HAP-1 (cell line): ENCODE measurements around the gene WBP2NL.

ENCODE experiments used
- DNase-seq, 2 experiments: peaks; one replicate each; pipeline ENCODE4 v3.0.0-alpha.2; 2016 to 2020; ENCODE audit warnings: low spot score in 2 of 2
- H3K27me3 ChIP-seq: fragments of 250-450 bp; sonication (Bioruptor Pico); 2 replicates; pipeline ENCODE4 v1.5.1; 2020; ENCODE audit warnings: low read depth, mild to moderate bottlenecking, moderate library complexity
- H3K36me3 ChIP-seq: fragments of 250-450 bp; sonication (Bioruptor Pico); replicated peaks from 2 replicates; pipeline ENCODE4 v1.5.1; 2020; ENCODE audit warnings: mild to moderate bottlenecking
- H3K4me1 ChIP-seq: fragments of 250-450 bp; sonication (Bioruptor Pico); 2 replicates; pipeline ENCODE4 v1.5.1; 2020; ENCODE audit warnings: mild to moderate bottlenecking
- H3K4me3 ChIP-seq: fragments of 250-450 bp; sonication (Bioruptor Pico); 2 replicates; pipeline ENCODE4 v1.5.1; 2020; ENCODE audit warnings: mild to moderate bottlenecking, moderate library complexity
- H3K9me3 ChIP-seq: fragments of 250-450 bp; sonication (Bioruptor Pico); 2 replicates; pipeline ENCODE4 v1.5.1; 2020; ENCODE audit warnings: mild to moderate bottlenecking, moderate library complexity
- in situ Hi-C: fragments of 300-500 bp; cut with MboI; formaldehyde crosslinking; loops from 3 replicates; pipeline ENCODE4 v1.14.3; 2020; ENCODE audit warnings: low sequenced_read_pairs, inconsistent platforms, mixed read lengths

The WBP2NL gene

GRCh38 chr22:42026705-42027104, 28.1 kb downstream of the WBP2NL start:
- no peak overlapping the region for H3K4me3 ChIP-seq
- no peak for DNase-seq
- in situ Hi-C loops = no loop called here
- H3K4me1 ChIP-seq = no peaks in the 10 kb centered on the region
- 0 out of 2 replicates have a peak, but pooled peaks cover 5% of the 10 kb centered on the region for H3K27me3 ChIP-seq
- H3K36me3 ChIP-seq = no peaks in the 10 kb centered on the region
- H3K9me3 ChIP-seq = no peaks in the 10 kb centered on the region

- DNase-seq = no peak
- peaks cover 7% of the 10 kb centered on the region; the same call in 1 of the 2 replicates for H3K9me3 ChIP-seq
- in situ Hi-C loops = no loop called here
- H3K36me3 ChIP-seq = no peaks in the 10 kb centered on the region
- H3K4me3 ChIP-seq = no peak overlapping the region
- no peaks in the 10 kb centered on the region for H3K27me3 ChIP-seq
- H3K4me1 ChIP-seq = no peaks in the 10 kb centered on the region; the same call in 1 of the 2 replicates
Measured at GRCh38 chr22:42033263-42034181, 34.9 kb downstream of the WBP2NL start.

- Histone ChIP-seq H3K9me3 (peaks cover 7% of the 10 kb centered on the region; the same call in 1 of the 2 replicates), H3K4me3 (no peak overlapping the region), H3K4me1 (no peaks in the 10 kb centered on the region; the same call in 1 of the 2 replicates), H3K36me3 (no peaks in the 10 kb centered on the region), H3K27me3 (no peaks in the 10 kb centered on the region)
- in situ Hi-C loops = no loop called here
- DNase-seq = no peak
Measured at GRCh38 chr22:42035256-42035655, 36.7 kb downstream of the WBP2NL start.

GRCh38 chr22:42039271-42039670, 40.7 kb downstream of the WBP2NL start:
- in situ Hi-C loops = no loop called here
- Histone ChIP-seq H3K36me3 (no peaks in the 10 kb centered on the region), H3K4me3 (no peak overlapping the region), H3K9me3 (peaks cover 8% of the 10 kb centered on the region), H3K27me3 (no peaks in the 10 kb centered on the region), H3K4me1 (no peaks in the 10 kb centered on the region; the same call in 1 of the 2 replicates)
- no peak for DNase-seq

GRCh38 chr22:42041784-42042183, 43.2 kb downstream of the WBP2NL start:
- Histone ChIP-seq H3K27me3 (no peaks in the 10 kb centered on the region), H3K36me3 (no peaks in the 10 kb centered on the region), H3K9me3 (peaks cover 8% of the 10 kb centered on the region), H3K4me1 (no peaks in the 10 kb centered on the region), H3K4me3 (no peak overlapping the region)
- DNase-seq = no peak
- in situ Hi-C loops = no loop called here

GRCh38 chr22:42050641-42051180, 52.1 kb downstream of the WBP2NL start:
- H3K9me3 ChIP-seq = no peaks in the 10 kb centered on the region
- DNase-seq = no peak

GRCh38 chr22:42052765-42053164, 54.2 kb downstream of the WBP2NL start:
- DNase-seq = no peak
- Histone ChIP-seq H3K4me1 (no peaks in the 10 kb centered on the region), H3K9me3 (peaks cover 3% of the 10 kb centered on the region; the same call in 1 of the 2 replicates), H3K36me3 (no peaks in the 10 kb centered on the region), H3K4me3 (no peak overlapping the region), H3K27me3 (no peaks in the 10 kb centered on the region)
- in situ Hi-C loops = no loop called here

More at GRCh38 chr22:42050641-42051180, 52.1 kb downstream of the WBP2NL start:
- in situ Hi-C loops = no loop called here
- Histone ChIP-seq H3K4me1 (no peaks in the 10 kb centered on the region), H3K36me3 (no peaks in the 10 kb centered on the region), H3K27me3 (no peaks in the 10 kb centered on the region), H3K4me3 (no peak overlapping the region)

GRCh38 chr22:42056757-42057511, 58.3 kb downstream of the WBP2NL start:
- in situ Hi-C loops = no loop called here
- H3K27me3 ChIP-seq = no peaks in the 10 kb centered on the region
- no peak overlapping the region for H3K4me3 ChIP-seq
- DNase-seq = no peak
- H3K9me3 ChIP-seq = peaks cover 5% of the 10 kb centered on the region; the same call in 1 of the 2 replicates
- no peaks in the 10 kb centered on the region for H3K4me1 ChIP-seq
- H3K36me3 ChIP-seq = peaks cover 18% of the 10 kb centered on the region

GRCh38 chr22:42060489-42060888, 61.9 kb downstream of the WBP2NL start:
- Histone ChIP-seq H3K4me1 (peaks cover 7% of the 10 kb centered on the region), H3K9me3 (peaks cover 5% of the 10 kb centered on the region; the same call in 1 of the 2 replicates), H3K27me3 (no peaks in the 10 kb centered on the region), H3K4me3 (no peak overlapping the region), H3K36me3 (peaks cover 32% of the 10 kb centered on the region)
- DNase-seq = no peak
- in situ Hi-C loops = no loop called here

- no peak for DNase-seq
- Histone ChIP-seq H3K36me3 (peaks cover 35% of the 10 kb centered on the region), H3K4me3 (no peak overlapping the region), H3K9me3 (peaks cover 5% of the 10 kb centered on the region; the same call in 1 of the 2 replicates), H3K27me3 (no peaks in the 10 kb centered on the region), H3K4me1 (peaks cover 13% of the 10 kb centered on the region)
- in situ Hi-C loops = no loop called here
Measured at GRCh38 chr22:42061041-42061440, 62.5 kb downstream of the WBP2NL start.

- DNase-seq = no peak
- H3K27me3 ChIP-seq = no peaks in the 10 kb centered on the region
- peaks cover 13% of the 10 kb centered on the region for H3K4me1 ChIP-seq
- no peak overlapping the region for H3K4me3 ChIP-seq
- H3K36me3 ChIP-seq = peaks cover 49% of the 10 kb centered on the region
- H3K9me3 ChIP-seq = 0 out of 2 replicates have a peak, but pooled peaks cover 2% of the 10 kb centered on the region
- in situ Hi-C loops = no loop called here
Measured at GRCh38 chr22:42062506-42063170, 64.0 kb downstream of the WBP2NL start.

GRCh38 chr22:42064629-42065028, 66.0 kb downstream of the WBP2NL start:
- Histone ChIP-seq H3K4me1 (peaks cover 13% of the 10 kb centered on the region), H3K27me3 (no peaks in the 10 kb centered on the region), H3K36me3 (peaks cover 49% of the 10 kb centered on the region), H3K9me3 (no peaks in the 10 kb centered on the region), H3K4me3 (no peak overlapping the region)
- no peak for DNase-seq
- in situ Hi-C loops = no loop called here

- peaks cover 45% of the 10 kb centered on the region for H3K36me3 ChIP-seq
- H3K9me3 ChIP-seq = no peaks in the 10 kb centered on the region
- DNase-seq = peak; percentile 49 to 77
- H3K27me3 ChIP-seq = no peaks in the 10 kb centered on the region
- no peak overlapping the region for H3K4me3 ChIP-seq
- in situ Hi-C loops = no loop called here
- H3K4me1 ChIP-seq = peaks cover 13% of the 10 kb centered on the region
Measured at GRCh38 chr22:42065438-42066125, 67.0 kb downstream of the WBP2NL start.
